ENCODE results near the gene HNF4A. TPM values are rescaled to one million over a fixed set of nuclear protein-coding genes. Genes with fewer than 3 reads are reported as not detected.

The HNF4A gene
- total RNA-seq, 1 experiment from 2014 or later = 0.15 TPM

- TF ChIP-seq PREB (CRISPR knock-in tag; IDR thresholded peaks at IDR 0.05; ENCODE audit: borderline replicate concordance) (no peak), FOXP4 (CRISPR knock-in tag; IDR thresholded peaks at IDR 0.05) (no peak), SMAD3 (CRISPR knock-in tag; IDR thresholded peaks at IDR 0.05; ENCODE audit: borderline replicate concordance) (no peak), E2F5 (CRISPR knock-in tag; IDR thresholded peaks at IDR 0.05) (no peak), NFATC4 (CRISPR knock-in tag; IDR thresholded peaks at IDR 0.05) (no peak), NFYB (CRISPR knock-in tag; conservative IDR thresholded peaks at IDR 0.05; ENCODE audit: low read depth) (peak; percentile 71), RORB (CRISPR knock-in tag; IDR thresholded peaks at IDR 0.05) (no peak), ZNF425 (CRISPR knock-in tag; conservative IDR thresholded peaks at IDR 0.05) (no peak), ZNF416 (CRISPR knock-in tag; IDR thresholded peaks at IDR 0.05) (no peak), JUN (CRISPR knock-in tag; IDR thresholded peaks at IDR 0.05) (no peak), ZNF317 (CRISPR knock-in tag; IDR thresholded peaks at IDR 0.05; ENCODE audit: borderline replicate concordance, low read depth) (no peak), ARID4B (CRISPR knock-in tag; IDR thresholded peaks at IDR 0.05; ENCODE audit: borderline replicate concordance) (no peak), ZNF121 (CRISPR knock-in tag; IDR thresholded peaks at IDR 0.05) (no peak), KAT7 (CRISPR knock-in tag; IDR thresholded peaks at IDR 0.05; ENCODE audit: borderline replicate concordance) (no peak), TCF7 (CRISPR knock-in tag; IDR thresholded peaks at IDR 0.05; ENCODE audit: low read depth) (no peak), OVOL2 (CRISPR knock-in tag; IDR thresholded peaks at IDR 0.05; ENCODE audit: borderline replicate concordance) (no peak), FOXP1 (CRISPR knock-in tag; IDR thresholded peaks at IDR 0.05; ENCODE audit: borderline replicate concordance) (no peak), USF1 (CRISPR knock-in tag; IDR thresholded peaks at IDR 0.05) (no peak), TP53 (CRISPR knock-in tag; IDR thresholded peaks at IDR 0.05) (no peak), MXD4 (CRISPR knock-in tag; IDR thresholded peaks at IDR 0.05; ENCODE audit: borderline replicate concordance) (no peak), MLX (CRISPR knock-in tag; IDR thresholded peaks at IDR 0.05) (no peak), ELF4 (CRISPR knock-in tag; IDR thresholded peaks at IDR 0.05; ENCODE audit: low read depth) (no peak), MAX (CRISPR knock-in tag; IDR thresholded peaks at IDR 0.05) (no peak), CBFB (CRISPR knock-in tag; IDR thresholded peaks at IDR 0.05; ENCODE audit: low read depth) (no peak), NFE2L1 (CRISPR knock-in tag; IDR thresholded peaks at IDR 0.05) (no peak), ETV6 (CRISPR knock-in tag; IDR thresholded peaks at IDR 0.05) (no peak), CREM (CRISPR knock-in tag; IDR thresholded peaks at IDR 0.05) (0 out of 2 replicates have a peak, but pooled peaks have one; percentile 39), ZMAT4 (CRISPR knock-in tag; IDR thresholded peaks at IDR 0.05) (no peak)
Observed at GRCh38 chr20:44388466-44389023, 33.0 kb downstream of the HNF4A start (continued).
